ENCODE measurements around the gene MYO1F. TPM values are rescaled to one million over a fixed set of nuclear protein-coding genes. Genes with fewer than 3 reads are reported as not detected.

Gene MYO1F
- total RNA-seq, 1 donor from 2014 or later: 0.33 TPM

DNA sequence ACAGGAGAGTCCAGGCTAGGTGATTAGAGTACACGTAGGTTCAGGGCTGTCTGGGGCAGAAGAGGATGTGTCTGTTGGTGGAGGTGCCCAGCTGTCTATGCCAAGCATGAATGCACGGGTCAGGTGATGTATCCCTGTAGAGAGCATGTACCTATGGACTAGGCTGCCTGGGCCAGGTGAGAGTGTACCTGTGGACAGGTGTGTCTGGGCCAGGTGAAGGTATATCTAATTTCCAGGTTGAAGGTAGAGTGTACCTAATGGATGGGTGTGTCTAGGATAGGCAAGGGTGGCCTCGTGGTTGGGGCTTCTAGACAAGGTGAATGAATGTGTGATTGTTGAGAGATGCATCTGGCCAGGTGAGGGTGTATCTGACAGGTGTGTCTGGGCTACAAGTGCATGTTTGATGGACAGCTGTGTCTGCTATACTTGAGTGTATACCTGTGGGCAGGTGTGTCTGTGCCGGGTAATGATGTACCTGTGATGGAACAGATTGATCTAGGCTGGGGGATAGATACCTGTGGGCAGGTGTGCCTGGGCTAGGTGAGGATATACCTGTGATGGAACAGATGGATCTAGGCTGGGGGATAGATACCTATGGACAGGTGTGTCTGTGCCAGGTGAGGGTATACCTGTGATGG is 47.8 kb downstream of the MYO1F start:
- TF ChIP-seq, protein P1, sequence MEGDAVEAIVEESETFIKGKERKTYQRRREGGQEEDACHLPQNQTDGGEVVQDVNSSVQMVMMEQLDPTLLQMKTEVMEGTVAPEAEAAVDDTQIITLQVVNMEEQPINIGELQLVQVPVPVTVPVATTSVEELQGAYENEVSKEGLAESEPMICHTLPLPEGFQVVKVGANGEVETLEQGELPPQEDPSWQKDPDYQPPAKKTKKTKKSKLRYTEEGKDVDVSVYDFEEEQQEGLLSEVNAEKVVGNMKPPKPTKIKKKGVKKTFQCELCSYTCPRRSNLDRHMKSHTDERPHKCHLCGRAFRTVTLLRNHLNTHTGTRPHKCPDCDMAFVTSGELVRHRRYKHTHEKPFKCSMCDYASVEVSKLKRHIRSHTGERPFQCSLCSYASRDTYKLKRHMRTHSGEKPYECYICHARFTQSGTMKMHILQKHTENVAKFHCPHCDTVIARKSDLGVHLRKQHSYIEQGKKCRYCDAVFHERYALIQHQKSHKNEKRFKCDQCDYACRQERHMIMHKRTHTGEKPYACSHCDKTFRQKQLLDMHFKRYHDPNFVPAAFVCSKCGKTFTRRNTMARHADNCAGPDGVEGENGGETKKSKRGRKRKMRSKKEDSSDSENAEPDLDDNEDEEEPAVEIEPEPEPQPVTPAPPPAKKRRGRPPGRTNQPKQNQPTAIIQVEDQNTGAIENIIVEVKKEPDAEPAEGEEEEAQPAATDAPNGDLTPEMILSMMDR (conservative IDR thresholded peaks at IDR 0.05): no peak
- peak overlapping the region; percentile 40 for H3K4me3 Mint-ChIP-seq
- no peaks in the 10 kb centered on the region for H3K27me3 Mint-ChIP-seq (ENCODE audit: low read depth)
- H3K9me3 Mint-ChIP-seq: peaks cover 3% of the 10 kb centered on the region
- no peak for DNase-seq (ENCODE audit: low read depth, low spot score)
- H3K27ac Mint-ChIP-seq (ENCODE audit: unreplicated experiment): no peak overlapping the region
- H3K4me1 Mint-ChIP-seq: peaks cover 14% of the 10 kb centered on the region
- peaks cover 7% of the 10 kb centered on the region for H3K36me3 Mint-ChIP-seq (ENCODE audit: low read depth)

DNA sequence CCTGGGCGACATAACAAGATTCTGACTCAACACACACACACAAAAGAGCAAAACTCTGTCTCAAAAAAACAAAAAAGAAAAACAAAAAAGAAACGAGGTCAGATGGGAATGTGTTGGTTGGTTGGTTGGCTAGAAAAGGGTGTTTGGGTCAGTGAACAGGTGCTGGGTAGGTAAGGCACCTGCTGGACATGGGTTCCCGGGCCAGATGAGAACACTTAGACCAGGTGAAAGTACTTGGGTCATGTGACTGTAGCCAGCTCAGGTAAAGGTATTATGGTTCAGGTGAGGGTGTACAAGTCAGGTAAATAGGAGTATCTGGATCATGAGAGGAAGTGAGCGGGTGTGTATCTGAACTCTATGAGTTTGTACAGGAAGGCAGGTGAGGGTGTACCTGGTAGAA is 48.7 kb downstream of the MYO1F start:
- TF ChIP-seq, protein P1 (conservative IDR thresholded peaks at IDR 0.05): no peak
- DNase-seq (ENCODE audit: low read depth, low spot score): no peak
- Mint-ChIP-seq H3K27me3 (ENCODE audit: low read depth) (no peaks in the 10 kb centered on the region), H3K27ac (ENCODE audit: unreplicated experiment) (no peak overlapping the region), H3K9me3 (peaks cover 3% of the 10 kb centered on the region), H3K4me3 (peak overlapping the region; percentile 33), H3K36me3 (ENCODE audit: low read depth) (peaks cover 7% of the 10 kb centered on the region), H3K4me1 (peaks cover 14% of the 10 kb centered on the region)

DNA sequence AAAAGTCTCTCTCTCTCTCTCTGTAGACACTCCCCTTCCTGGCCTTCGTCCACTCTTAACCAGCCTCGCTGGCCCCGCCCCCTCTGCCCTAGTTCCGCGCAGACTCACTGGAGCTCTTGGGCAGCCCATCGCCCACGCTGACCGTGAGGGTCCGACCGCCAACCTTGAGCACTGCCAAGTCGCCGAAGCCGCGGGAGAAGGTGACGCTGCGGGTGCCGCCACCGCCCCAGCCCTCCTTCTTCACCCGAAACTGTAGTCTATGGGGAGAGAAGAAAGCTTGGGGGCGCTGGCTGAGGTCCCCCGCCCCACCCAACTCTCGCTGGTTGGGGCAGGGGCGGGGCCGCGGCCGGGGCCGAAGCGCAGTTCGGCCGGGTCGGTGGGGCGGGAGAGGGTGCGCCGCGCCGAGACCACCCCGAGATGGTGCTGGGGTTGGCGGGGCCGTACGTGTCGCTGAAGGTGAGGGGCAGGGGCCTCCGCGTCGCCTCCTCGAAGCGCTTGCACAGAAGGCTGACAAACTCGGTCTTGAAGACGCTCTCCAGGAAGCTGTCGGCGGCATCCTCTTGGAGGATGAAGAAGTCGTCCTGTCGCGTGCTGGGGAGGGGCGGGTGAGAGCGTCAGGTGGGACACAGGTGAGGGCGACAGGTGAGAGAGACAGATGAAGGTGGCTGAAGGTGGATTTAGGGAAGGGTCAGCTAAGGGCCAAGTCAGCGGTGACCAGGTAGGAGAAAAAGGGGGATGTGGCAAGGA is 50.7 kb downstream of the MYO1F start:
- DNase-seq (ENCODE audit: low read depth, low spot score): peak; percentile 96
- Mint-ChIP-seq H3K4me3 (no peak overlapping the region), H3K36me3 (ENCODE audit: low read depth) (peaks cover 7% of the 10 kb centered on the region), H3K9me3 (peaks cover 3% of the 10 kb centered on the region), H3K4me1 (peaks cover 14% of the 10 kb centered on the region), H3K27me3 (ENCODE audit: low read depth) (no peaks in the 10 kb centered on the region), H3K27ac (ENCODE audit: unreplicated experiment) (no peak overlapping the region)
- TF ChIP-seq, protein P1 (conservative IDR thresholded peaks at IDR 0.05): no peak

DNA sequence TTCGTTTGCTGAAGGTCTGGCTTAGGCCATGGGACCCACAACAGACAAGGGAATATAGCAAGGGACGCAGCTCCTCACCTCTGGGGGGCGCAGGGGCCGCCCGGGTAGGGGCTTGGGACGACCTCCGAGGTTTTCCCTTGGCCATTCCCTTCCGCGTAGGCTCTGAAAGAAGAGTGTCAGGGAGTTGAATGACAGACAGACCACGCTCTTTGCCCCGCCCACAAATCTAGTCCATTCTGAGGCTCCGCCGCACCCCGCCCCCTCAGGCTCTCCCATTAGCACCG is 51.9 kb downstream of the MYO1F start:
- TF ChIP-seq, protein P1 (conservative IDR thresholded peaks at IDR 0.05): peak; percentile 59
- no peak for DNase-seq (ENCODE audit: low read depth, low spot score)
- Mint-ChIP-seq H3K27me3 (ENCODE audit: low read depth) (no peaks in the 10 kb centered on the region), H3K4me1 (peaks cover 14% of the 10 kb centered on the region), H3K9me3 (peaks cover 3% of the 10 kb centered on the region), H3K36me3 (ENCODE audit: low read depth) (peaks cover 7% of the 10 kb centered on the region), H3K4me3 (no peak overlapping the region), H3K27ac (ENCODE audit: unreplicated experiment) (no peak overlapping the region)

DNA sequence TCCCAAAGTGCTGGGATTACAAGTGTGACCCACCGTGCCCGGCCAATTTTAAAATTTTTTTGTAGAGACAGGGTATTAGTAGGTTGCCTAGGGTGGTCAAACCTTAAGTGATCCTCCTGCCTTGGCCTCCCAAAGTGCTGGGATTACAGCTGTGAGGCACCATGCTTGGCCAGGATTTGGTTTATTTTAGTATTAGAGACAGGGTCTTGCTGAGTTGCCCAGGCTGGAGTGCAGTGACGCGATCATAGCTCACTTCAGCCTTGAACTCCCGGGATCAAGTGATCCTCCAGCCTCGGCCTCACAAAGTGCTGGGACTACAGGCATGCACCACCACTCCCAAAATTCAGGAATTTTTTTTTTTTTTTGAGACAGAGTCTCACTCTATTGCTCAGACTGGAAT is 57.9 kb downstream of the MYO1F start:
- Mint-ChIP-seq H3K27ac (ENCODE audit: unreplicated experiment) (no peak overlapping the region), H3K36me3 (ENCODE audit: low read depth) (no peaks in the 10 kb centered on the region), H3K4me3 (no peak overlapping the region), H3K4me1 (peaks cover 7% of the 10 kb centered on the region), H3K27me3 (ENCODE audit: low read depth) (peaks cover 5% of the 10 kb centered on the region), H3K9me3 (no peaks in the 10 kb centered on the region)
- TF ChIP-seq, protein P1 (conservative IDR thresholded peaks at IDR 0.05): no peak
- no peak for DNase-seq (ENCODE audit: low read depth, low spot score)
